ENCODE results near the gene RELB. TPM values are rescaled to one million over a fixed set of nuclear protein-coding genes. Genes with fewer than 3 reads are reported as not detected.

RELB gene
- total RNA-seq, 1 donor from 2014 or later: 4.0 TPM

GRCh38 chr19:45070214-45070613 is 69.0 kb downstream of the RELB start:
- intact Hi-C loops (cut with micrococcal nuclease): no loop called here
- no peak overlapping the region for H3K27ac ChIP-seq (replicated peaks)
- TF ChIP-seq CTCF (IDR thresholded peaks at IDR 0.05; ENCODE audit: borderline replicate concordance): no peak

GRCh38 chr19:45070861-45071544 is 69.7 kb downstream of the RELB start:
- H3K36me3 ChIP-seq: peaks cover 57% of the 10 kb centered on the region
- no peak overlapping the region for H3K27ac ChIP-seq (replicated peaks)
- no peaks in the 10 kb centered on the region for H3K9me3 ChIP-seq (replicated peaks)
- no peak overlapping the region for H3K4me3 ChIP-seq
- DNase-seq: no peak
- H3K27me3 ChIP-seq (ENCODE audit: low read depth): no peaks in the 10 kb centered on the region
- intact Hi-C loops (cut with micrococcal nuclease): no loop called here
- TF ChIP-seq CTCF (IDR thresholded peaks at IDR 0.05; ENCODE audit: borderline replicate concordance): no peak
- peaks cover 13% of the 10 kb centered on the region for H3K4me1 ChIP-seq

More at GRCh38 chr19:45070214-45070613, 69.0 kb downstream of the RELB start:
- Histone ChIP-seq H3K27me3 (ENCODE audit: low read depth) (no peaks in the 10 kb centered on the region), H3K4me3 (no peak overlapping the region), H3K4me1 (peaks cover 5% of the 10 kb centered on the region), H3K9me3 (replicated peaks) (no peaks in the 10 kb centered on the region), H3K36me3 (peaks cover 64% of the 10 kb centered on the region)
- no peak for DNase-seq

GRCh38 chr19:45071545-45071938 is 70.3 kb downstream of the RELB start:
- Histone ChIP-seq H3K36me3 (peaks cover 52% of the 10 kb centered on the region), H3K27me3 (ENCODE audit: low read depth) (no peaks in the 10 kb centered on the region), H3K27ac (replicated peaks) (no peak overlapping the region), H3K4me1 (peaks cover 19% of the 10 kb centered on the region), H3K4me3 (no peak overlapping the region), H3K9me3 (replicated peaks) (no peaks in the 10 kb centered on the region)
- DNase-seq: no peak
- no peak for TF ChIP-seq CTCF (IDR thresholded peaks at IDR 0.05; ENCODE audit: borderline replicate concordance)
- intact Hi-C loops (cut with micrococcal nuclease): no loop called here

GRCh38 chr19:45071969-45072790 is 70.9 kb downstream of the RELB start:
- H3K4me1 ChIP-seq: peaks cover 23% of the 10 kb centered on the region
- H3K27me3 ChIP-seq (ENCODE audit: low read depth): no peaks in the 10 kb centered on the region
- peaks cover 46% of the 10 kb centered on the region for H3K36me3 ChIP-seq
- H3K27ac ChIP-seq (replicated peaks): no peak overlapping the region
- H3K9me3 ChIP-seq (replicated peaks): no peaks in the 10 kb centered on the region
- intact Hi-C loops (cut with micrococcal nuclease): no loop called here
- DNase-seq: no peak
- no peak for TF ChIP-seq CTCF (IDR thresholded peaks at IDR 0.05; ENCODE audit: borderline replicate concordance)
- no peak overlapping the region for H3K4me3 ChIP-seq

GRCh38 chr19:45074744-45075300 is 73.6 kb downstream of the RELB start:
- peak overlapping the region; percentile 51 for H3K27ac ChIP-seq (replicated peaks)
- H3K4me3 ChIP-seq: peak overlapping the region; percentile 66
- no peaks in the 10 kb centered on the region for H3K9me3 ChIP-seq (replicated peaks)
- intact Hi-C loops (cut with micrococcal nuclease): no loop called here
- H3K4me1 ChIP-seq: peaks cover 38% of the 10 kb centered on the region
- no peaks in the 10 kb centered on the region for H3K27me3 ChIP-seq (ENCODE audit: low read depth)
- peaks cover 19% of the 10 kb centered on the region for H3K36me3 ChIP-seq
- no peak for TF ChIP-seq CTCF (IDR thresholded peaks at IDR 0.05; ENCODE audit: borderline replicate concordance)
- DNase-seq: no peak

Data from left ventricle myocardium inferior (tissue), 1 donor.